Smooth muscle cell (in vitro differentiated cells): ENCODE measurements around the gene TSSK1B. TPM values are rescaled to one million over a fixed set of nuclear protein-coding genes. Genes with fewer than 3 reads are reported as not detected.
"Not testable (repeated sequence)": the region's sequence is repeated elsewhere in the genome, so short reads cannot be mapped to it uniquely, and the experiment has no call there.

ENCODE experiments used
- DNase-seq: peaks from one replicate; lab custom pipeline; 2025; ENCODE audit not compliant: unreplicated experiment; lab: John Stamatoyannopoulos, UW
- H2AFZ ChIP-seq: fragments of 200-600 bp; sonication (generic); 2 replicates; pipeline ENCODE4 v1.6.0; 2016; ENCODE audit warnings: antibody characterized with exemption, low read depth, mild to moderate bottlenecking
- H3F3A ChIP-seq: fragments of 200-600 bp; sonication (generic); 2 replicates; pipeline ENCODE4 v1.6.0; 2017; ENCODE audit warnings: antibody characterized with exemption, low read depth
- H3K27ac ChIP-seq: fragments of 200-600 bp; sonication (generic); 2 replicates; pipeline ENCODE4 v1.5.1; 2016; ENCODE audit warnings: low read depth, mild to moderate bottlenecking
- H3K27me3 ChIP-seq: fragments of 200-600 bp; sonication (generic); 2 replicates; pipeline ENCODE4 v1.6.1; 2016; ENCODE audit warnings: low read depth, mild to moderate bottlenecking
- H3K36me3 ChIP-seq: fragments of 200-600 bp; sonication (generic); 2 replicates; pipeline ENCODE4 v1.5.1; 2016; ENCODE audit warnings: low read depth
- H3K4me1 ChIP-seq: fragments of 200-600 bp; sonication (generic); 2 replicates; pipeline ENCODE4 v1.5.1; 2016; ENCODE audit warnings: low read depth
- H3K4me2 ChIP-seq: fragments of 200-600 bp; sonication (generic); 2 replicates; pipeline ENCODE4 v1.6.0; 2016; ENCODE audit warnings: mild to moderate bottlenecking
- H3K4me3 ChIP-seq: fragments of 200-600 bp; sonication (generic); 2 replicates; pipeline ENCODE4 v1.5.1; 2016; ENCODE audit warnings: mild to moderate bottlenecking
- H3K79me2 ChIP-seq: fragments of 200-600 bp; sonication (generic); 2 replicates; pipeline ENCODE4 v1.6.0; 2016; ENCODE audit warnings: low read depth, mild to moderate bottlenecking
- H3K9ac ChIP-seq: fragments of 200-600 bp; sonication (generic); 2 replicates; pipeline ENCODE4 v1.6.0; 2016; ENCODE audit warnings: low read depth
- H3K9me3 ChIP-seq: fragments of 200-600 bp; sonication (generic); replicated peaks from 2 replicates; pipeline ENCODE4 v1.5.1; 2016; ENCODE audit warnings: low read depth
- H4K20me1 ChIP-seq: fragments of 200-600 bp; sonication (generic); 2 replicates; pipeline ENCODE4 v1.6.0; 2016; ENCODE audit warnings: low read depth
- CTCF ChIP-seq: fragments of 200-600 bp; sonication (generic); IDR thresholded peaks from 2 replicates; pipeline ENCODE4 v1.5.1; 2017; ENCODE audit warnings: borderline replicate concordance, mild to moderate bottlenecking, antibody characterized with exemption; ENCODE audit not compliant: insufficient read depth, poor library complexity, severe bottlenecking
- WGBS: methylation state at CpG from one replicate; pipeline ENCODE4 v1.1.7; 2016; ENCODE audit warnings: low lambda C conversion rate; 5-methylcytosine and 5-hydroxymethylcytosine counted together
- polyA plus RNA-seq: library from polyadenylated mRNA; unstranded; fragments of >200 nt; fragmentation: Nextera tagmentation; extraction: Ambion mirVana; gene quantifications from 2 replicates; pipeline ENCODE4 v1.2.1, GENCODE V29; 2016
- total RNA-seq: library from RNA; depleted of rRNA; stranded (reverse); fragments of >200 nt; gene quantifications from 2 replicates; pipeline ENCODE4 v1.2.3, GENCODE V29; 2014

TSSK1B gene
- total and polyA plus RNA-seq, 2 experiments from 2014 or later, result 0.22 TPM; not detected in 1

- Histone ChIP-seq H3K36me3 (no peaks in the 10 kb centered on the region), H4K20me1 (peaks cover 4% of the 10 kb centered on the region), H3K9ac (no peak overlapping the region), H3K27ac (no peak overlapping the region), H3K79me2 (no peaks in the 10 kb centered on the region), H3K4me2 (no peak overlapping the region), H2AFZ (no peak overlapping the region), H3K4me3 (no peak overlapping the region), H3K27me3 (no peaks in the 10 kb centered on the region), H3K9me3 (no peaks in the 10 kb centered on the region), H3F3A (no peaks in the 10 kb centered on the region), H3K4me1 (no peaks in the 10 kb centered on the region)
- TF ChIP-seq CTCF, result no peak
- no peak for DNase-seq
Measured at GRCh38 chr5:113463032-113463431, 28.2 kb upstream of the TSSK1B start.

GRCh38 chr5:113457106-113457505 lies 22.3 kb upstream of the TSSK1B start:
- H4K20me1 ChIP-seq, H3K79me2 ChIP-seq, DNase-seq, H3K9me3 ChIP-seq, H3K4me1 ChIP-seq, H3K9ac ChIP-seq, H3K36me3 ChIP-seq, H3K4me3 ChIP-seq, H3K27ac ChIP-seq, H3K27me3 ChIP-seq, H2AFZ ChIP-seq, H3F3A ChIP-seq, H3K4me2 ChIP-seq: not testable (repeated sequence)
- 96% methylated on average over 21 of the region's 21 CpGs for WGBS

- Histone ChIP-seq H3K36me3 (no peaks in the 10 kb centered on the region), H3K9ac (no peak overlapping the region), H3K27me3 (no peaks in the 10 kb centered on the region), H3K79me2 (no peaks in the 10 kb centered on the region), H3K9me3 (no peaks in the 10 kb centered on the region), H3F3A (no peaks in the 10 kb centered on the region), H3K27ac (no peak overlapping the region), H2AFZ (no peak overlapping the region), H3K4me2 (no peak overlapping the region), H3K4me1 (no peaks in the 10 kb centered on the region), H3K4me3 (no peak overlapping the region), H4K20me1 (no peaks in the 10 kb centered on the region)
- 95% methylated on average over 6 of the region's 6 CpGs for WGBS
- no peak for TF ChIP-seq CTCF
- no peak for DNase-seq
Measured at GRCh38 chr5:113452941-113453340, 18.2 kb upstream of the TSSK1B start.

- no peak overlapping the region for H3K4me2 ChIP-seq
- no peaks in the 10 kb centered on the region for H4K20me1 ChIP-seq
- H3K36me3 ChIP-seq, result no peaks in the 10 kb centered on the region
- no peak overlapping the region for H3K27ac ChIP-seq
- no peaks in the 10 kb centered on the region for H3K4me1 ChIP-seq
- no peak for DNase-seq
- H3K9ac ChIP-seq, result no peak overlapping the region
- H3K79me2 ChIP-seq, result no peaks in the 10 kb centered on the region
- no peaks in the 10 kb centered on the region for H3K9me3 ChIP-seq
- TF ChIP-seq CTCF, result no peak
- 91% methylated on average over 2 of the region's 2 CpGs for WGBS
- no peak overlapping the region for H3K4me3 ChIP-seq
- no peak overlapping the region for H2AFZ ChIP-seq
- H3K27me3 ChIP-seq, result no peaks in the 10 kb centered on the region
- no peaks in the 10 kb centered on the region for H3F3A ChIP-seq
Measured at GRCh38 chr5:113451797-113452196, 17.0 kb upstream of the TSSK1B start.
